SU-DHL-6 (cell line): ENCODE data around the gene C14orf132.

ENCODE experiments used
- H2AFZ ChIP-seq: fragments of 200-600 bp; sonication (generic); 2 replicates; pipeline ENCODE4 v1.6.1; 2014; ENCODE audit warnings: low read depth, mild to moderate bottlenecking, moderate library complexity, mixed read lengths, antibody characterized with exemption, low read length; ENCODE audit not compliant: severe bottlenecking
- H3F3A ChIP-seq: fragments of 200-600 bp; shearing (Covaris generic); 2 replicates; pipeline ENCODE4 v1.6.0; 2016; ENCODE audit warnings: antibody characterized with exemption, mild to moderate bottlenecking; ENCODE audit not compliant: insufficient read depth
- H3K27ac ChIP-seq: fragments of 200-600 bp; sonication (generic); 2 replicates; pipeline ENCODE4 v1.5.1; 2016; ENCODE audit warnings: low read depth, mild to moderate bottlenecking, low read length, moderate library complexity, mixed read lengths
- H3K27me3 ChIP-seq: fragments of 200-600 bp; sonication (generic), shearing (Covaris generic); 2 replicates; pipeline ENCODE4 v1.6.0; 2014; ENCODE audit warnings: mild to moderate bottlenecking, low read length
- H3K36me3 ChIP-seq: fragments of 200-600 bp; sonication (generic); 2 replicates; pipeline ENCODE4 v1.6.1; 2014; ENCODE audit warnings: mild to moderate bottlenecking, low read length, mixed read lengths
- H3K4me2 ChIP-seq: fragments of 300-600, 200-600 bp; shearing (Covaris generic), sonication (generic); 2 replicates; pipeline ENCODE4 v1.6.0; 2014; ENCODE audit warnings: low read length, low read depth, mild to moderate bottlenecking; ENCODE audit not compliant: poor library complexity, severe bottlenecking
- H3K4me3 ChIP-seq: fragments of 200-600 bp; sonication (generic); 2 replicates; pipeline ENCODE4 v1.5.1; 2014; ENCODE audit warnings: antibody characterized with exemption, low read length, mild to moderate bottlenecking, mixed read lengths; ENCODE audit not compliant: insufficient read depth, poor library complexity, severe bottlenecking
- H3K79me2 ChIP-seq: fragments of 200-600 bp; sonication (generic); 2 replicates; pipeline ENCODE4 v1.6.1; 2014; ENCODE audit warnings: mild to moderate bottlenecking, low read length, moderate library complexity; ENCODE audit not compliant: insufficient read depth
- H3K9ac ChIP-seq: fragments of 200-600 bp; sonication (generic); 2 replicates; pipeline ENCODE4 v1.7.0; 2014; ENCODE audit warnings: mild to moderate bottlenecking, low read length
- H3K9me2 ChIP-seq: fragments of 200-600 bp; sonication (generic); replicated peaks from 2 replicates; pipeline ENCODE4 v1.6.1; 2014; ENCODE audit warnings: low read length; ENCODE audit not compliant: insufficient read depth
- H3K9me3 ChIP-seq: fragments of 200-600 bp; sonication (generic); 2 replicates; pipeline ENCODE4 v1.6.1; 2014; ENCODE audit warnings: low read length, mixed read lengths; ENCODE audit not compliant: insufficient read depth
- H4K20me1 ChIP-seq: fragments of 200-600 bp; sonication (generic); 2 replicates; pipeline ENCODE4 v1.6.1; 2014; ENCODE audit warnings: low read depth, mild to moderate bottlenecking, antibody characterized with exemption, low read length, moderate library complexity, mixed read lengths
- EZH2phosphoT487 ChIP-seq: fragments of 200-600 bp; sonication (generic), shearing (Covaris generic); conservative IDR thresholded peaks from 2 replicates; pipeline ENCODE4 v1.6.1; 2018; ENCODE audit warnings: mild to moderate bottlenecking, antibody characterized with exemption, low read length, moderate library complexity, mixed read lengths
- TF ChIP-seq, protein P1 (sequence below): fragments of 200-600 bp; sonication (generic); IDR thresholded peaks from one replicate; pipeline ENCODE4 v1.5.1; 2017; ENCODE audit warnings: antibody characterized with exemption, mild to moderate bottlenecking, low read length, moderate library complexity; ENCODE audit not compliant: insufficient read depth, poor library complexity, severe bottlenecking

C14orf132 gene

DNA sequence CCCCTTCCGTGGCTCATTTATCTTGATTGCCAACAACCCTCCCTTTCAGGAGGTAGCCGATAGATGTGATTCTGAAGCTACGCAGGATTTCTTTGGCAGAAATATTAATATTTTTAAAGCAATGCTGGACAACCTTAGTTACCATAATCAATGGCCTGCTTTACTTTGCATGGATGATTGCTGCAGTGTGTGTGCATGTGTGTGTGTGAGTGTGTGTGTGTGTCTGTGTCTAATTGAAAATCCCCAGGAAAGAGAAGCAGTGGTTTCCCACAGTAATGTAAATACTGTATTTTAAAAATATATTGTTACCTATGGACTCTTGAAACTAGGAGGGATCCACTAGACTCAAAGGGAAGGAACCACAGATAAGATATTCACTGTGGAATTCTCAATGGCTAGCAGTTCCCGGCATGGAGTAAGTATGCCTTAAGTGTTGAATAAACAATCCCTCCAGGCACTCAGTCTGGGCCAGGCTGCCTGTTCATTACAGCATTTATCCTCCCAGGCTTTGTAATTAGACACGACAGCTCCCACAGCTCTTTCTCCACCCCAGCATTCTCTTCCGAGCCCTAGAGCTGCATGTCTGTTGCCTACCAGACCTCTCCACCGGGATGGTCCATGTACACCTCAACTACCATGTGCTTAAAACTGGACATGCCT is 22.5 kb upstream of the C14orf132 start:
- no peaks in the 10 kb centered on the region for H3K36me3 ChIP-seq
- H3K79me2 ChIP-seq, result no peaks in the 10 kb centered on the region
- H3K9ac ChIP-seq, result no peak overlapping the region
- H2AFZ ChIP-seq, result no peak overlapping the region
- H4K20me1 ChIP-seq, result no peaks in the 10 kb centered on the region
- H3K9me2 ChIP-seq, result no peaks in the 10 kb centered on the region
- no peaks in the 10 kb centered on the region for H3F3A ChIP-seq
- no peak overlapping the region for H3K4me3 ChIP-seq
- H3K27ac ChIP-seq, result no peak overlapping the region
- no peak overlapping the region for H3K4me2 ChIP-seq
- no peaks in the 10 kb centered on the region for H3K27me3 ChIP-seq
- H3K9me3 ChIP-seq, result no peaks in the 10 kb centered on the region
- no peak for TF ChIP-seq EZH2phosphoT487
- TF ChIP-seq, protein P1, sequence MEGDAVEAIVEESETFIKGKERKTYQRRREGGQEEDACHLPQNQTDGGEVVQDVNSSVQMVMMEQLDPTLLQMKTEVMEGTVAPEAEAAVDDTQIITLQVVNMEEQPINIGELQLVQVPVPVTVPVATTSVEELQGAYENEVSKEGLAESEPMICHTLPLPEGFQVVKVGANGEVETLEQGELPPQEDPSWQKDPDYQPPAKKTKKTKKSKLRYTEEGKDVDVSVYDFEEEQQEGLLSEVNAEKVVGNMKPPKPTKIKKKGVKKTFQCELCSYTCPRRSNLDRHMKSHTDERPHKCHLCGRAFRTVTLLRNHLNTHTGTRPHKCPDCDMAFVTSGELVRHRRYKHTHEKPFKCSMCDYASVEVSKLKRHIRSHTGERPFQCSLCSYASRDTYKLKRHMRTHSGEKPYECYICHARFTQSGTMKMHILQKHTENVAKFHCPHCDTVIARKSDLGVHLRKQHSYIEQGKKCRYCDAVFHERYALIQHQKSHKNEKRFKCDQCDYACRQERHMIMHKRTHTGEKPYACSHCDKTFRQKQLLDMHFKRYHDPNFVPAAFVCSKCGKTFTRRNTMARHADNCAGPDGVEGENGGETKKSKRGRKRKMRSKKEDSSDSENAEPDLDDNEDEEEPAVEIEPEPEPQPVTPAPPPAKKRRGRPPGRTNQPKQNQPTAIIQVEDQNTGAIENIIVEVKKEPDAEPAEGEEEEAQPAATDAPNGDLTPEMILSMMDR, result no peak

DNA sequence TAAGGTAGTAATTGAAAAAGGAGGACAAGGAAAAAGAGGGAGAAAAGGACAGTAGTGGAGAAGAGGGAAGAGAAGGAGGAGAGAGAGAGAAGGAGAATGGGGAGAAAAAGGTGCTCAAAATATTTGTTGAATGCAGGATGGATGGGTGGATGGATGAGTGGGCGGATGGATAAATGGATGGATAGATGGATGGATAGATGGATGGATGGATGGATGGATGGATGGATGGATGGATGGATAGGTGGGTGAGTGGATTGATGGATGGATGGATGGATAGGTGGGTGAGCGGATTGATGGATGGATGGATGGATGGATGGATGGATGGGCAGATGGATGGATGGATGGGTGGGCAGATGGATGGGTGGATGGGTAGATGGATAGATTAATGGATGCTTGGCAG is 21.3 kb upstream of the C14orf132 start:
- Histone ChIP-seq H3K27me3 (no peaks in the 10 kb centered on the region), H3K27ac (no peak overlapping the region), H3K4me2 (no peak overlapping the region), H3K9me3 (no peaks in the 10 kb centered on the region), H3K9ac (no peak overlapping the region), H4K20me1 (no peaks in the 10 kb centered on the region), H3K36me3 (no peaks in the 10 kb centered on the region), H3K9me2 (no peaks in the 10 kb centered on the region), H3K4me3 (no peak overlapping the region), H2AFZ (no peak overlapping the region), H3F3A (no peaks in the 10 kb centered on the region), H3K79me2 (no peaks in the 10 kb centered on the region)
- TF ChIP-seq, protein P1, result no peak
- no peak for TF ChIP-seq EZH2phosphoT487

DNA sequence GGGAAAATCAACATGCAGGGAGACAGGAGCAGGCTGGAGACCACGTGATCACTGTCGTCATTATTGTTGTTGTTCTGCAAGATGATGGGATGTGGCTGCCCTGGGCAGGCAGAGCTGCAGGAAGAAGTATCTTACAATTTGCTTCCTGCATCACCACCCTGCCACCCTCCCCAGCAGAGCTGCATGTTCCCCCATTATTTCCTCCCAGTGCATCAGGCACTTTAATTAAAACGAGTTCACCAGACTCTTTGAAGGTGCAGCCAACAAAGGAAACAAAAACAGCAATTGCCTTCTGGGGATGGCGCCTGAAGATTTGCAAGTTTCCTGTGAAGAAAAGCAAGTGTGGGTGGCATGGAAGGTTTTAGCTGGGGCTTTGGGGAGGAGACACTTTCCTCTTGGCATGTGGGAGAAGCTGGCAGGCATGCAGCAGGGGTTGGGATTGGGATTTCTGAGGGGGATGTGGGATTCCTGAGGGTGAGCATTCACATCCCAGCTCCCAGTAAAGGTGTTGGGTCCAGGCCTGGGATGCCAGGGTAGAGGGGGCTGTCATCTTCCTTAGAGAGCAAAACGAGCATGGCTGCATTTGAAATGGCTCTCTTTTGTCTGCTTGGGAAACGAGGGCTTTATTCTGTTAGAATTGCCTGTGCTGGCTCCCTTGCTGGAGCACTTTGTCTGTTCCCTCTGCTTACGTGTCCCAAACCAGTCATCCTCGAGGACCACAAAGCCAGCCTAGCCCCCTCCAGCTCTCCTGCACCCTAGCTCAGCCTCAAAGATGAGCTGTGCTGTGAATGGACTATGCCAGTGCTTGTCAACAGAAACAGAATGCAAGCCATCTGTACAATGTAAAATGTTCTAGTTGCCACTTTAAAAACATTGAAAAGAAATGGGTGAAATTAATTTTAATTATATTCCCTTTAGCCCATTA is 11.5 kb upstream of the C14orf132 start:
- Histone ChIP-seq H3F3A (no peaks in the 10 kb centered on the region), H3K9me3 (no peaks in the 10 kb centered on the region), H3K79me2 (no peaks in the 10 kb centered on the region), H3K4me2 (no peak overlapping the region), H2AFZ (no peak overlapping the region), H3K27me3 (no peaks in the 10 kb centered on the region), H3K9ac (no peak overlapping the region), H4K20me1 (no peaks in the 10 kb centered on the region), H3K4me3 (no peak overlapping the region), H3K9me2 (no peaks in the 10 kb centered on the region), H3K36me3 (no peaks in the 10 kb centered on the region), H3K27ac (no peak overlapping the region)
- TF ChIP-seq, protein P1, result no peak
- no peak for TF ChIP-seq EZH2phosphoT487
